CD8-positive, alpha-beta memory T cell (primary cell): ENCODE results near the gene ITPK1. TPM values are rescaled to one million over a fixed set of nuclear protein-coding genes. Genes with fewer than 3 reads are reported as not detected.

Source experiments
- CTCF ChIA-PET: fragments of 350-600 bp; sonication (Branson Sonifier 250); formaldehyde crosslinking; loops from one replicate; lab custom pipeline; 2021; ENCODE audit warnings: antibody characterized with exemption; lab: Charles Lee
- POLR2A ChIA-PET: fragments of 350-600 bp; sonication (Branson Sonifier 250); formaldehyde crosslinking; loops from one replicate; lab custom pipeline; 2021; ENCODE audit warnings: antibody characterized with exemption; lab: Charles Lee
- DNase-seq, 5 donors: peaks; one replicate each; pipeline versions ENCODE4 v3.0.0 to v3.0.0-alpha.2; 2020 to 2022; ENCODE audit warnings: mixed read lengths in 1 of 5
- H3K27ac ChIP-seq: one replicate; pipeline ENCODE4 v1.7.0; 2013; ENCODE audit warnings: low read depth, mild to moderate bottlenecking, low read length, moderate library complexity
- H3K27me3 ChIP-seq: 2 replicates; pipeline ENCODE4 v1.7.0; 2013; ENCODE audit warnings: low read length, mild to moderate bottlenecking; ENCODE audit not compliant: insufficient read depth, poor library complexity, severe bottlenecking
- H3K36me3 ChIP-seq: 2 replicates; pipeline ENCODE4 v1.7.0; 2013; ENCODE audit warnings: mild to moderate bottlenecking, low read length, moderate library complexity; ENCODE audit not compliant: insufficient read depth
- H3K4me1 ChIP-seq: 2 replicates; pipeline ENCODE4 v1.7.0; 2013; ENCODE audit warnings: mild to moderate bottlenecking, low read length, moderate library complexity; ENCODE audit not compliant: insufficient read depth
- H3K4me3 ChIP-seq: 2 replicates; pipeline ENCODE4 v1.7.0; 2013; ENCODE audit warnings: mild to moderate bottlenecking, low read length
- H3K9me3 ChIP-seq: 2 replicates; pipeline ENCODE4 v1.7.0; 2013; ENCODE audit warnings: mild to moderate bottlenecking, low read length
- H3K27ac Mint-ChIP-seq, 8 donors: one replicate each; pipeline ENCODE4 v1.8.0; 2020 to 2021; ENCODE audit warnings: mixed read lengths in 8 of 8, mild to moderate bottlenecking in 6 of 8, inconsistent platforms in 3 of 8, moderate library complexity in 3 of 8
- H3K27me3 Mint-ChIP-seq, 2 donors: one replicate each; pipeline ENCODE4 v1.8.0; 2020 to 2021; ENCODE audit warnings: mixed read lengths in 2 of 2, mild to moderate bottlenecking in 1 of 2, moderate library complexity in 1 of 2
- H3K36me3 Mint-ChIP-seq, 3 donors: one replicate each; pipeline ENCODE4 v1.8.0; 2020 to 2021; ENCODE audit warnings: mixed read lengths in 3 of 3, inconsistent platforms in 1 of 3, mild to moderate bottlenecking in 1 of 3
- H3K4me1 Mint-ChIP-seq, 3 donors: one replicate each; pipeline ENCODE4 v1.8.0; 2020 to 2021; ENCODE audit warnings: mixed read lengths in 3 of 3, inconsistent platforms in 1 of 3, mild to moderate bottlenecking in 1 of 3
- H3K4me3 Mint-ChIP-seq, 7 donors: one replicate each; pipeline ENCODE4 v1.8.0; 2020 to 2021; ENCODE audit warnings: mixed read lengths in 7 of 7, mild to moderate bottlenecking in 6 of 7, moderate library complexity in 4 of 7, inconsistent platforms in 2 of 7
- H3K9me3 Mint-ChIP-seq, 5 donors: one replicate each; pipeline ENCODE4 v1.8.0; 2020 to 2022; ENCODE audit warnings: mixed read lengths in 5 of 5, mild to moderate bottlenecking in 3 of 5, moderate library complexity in 2 of 5, inconsistent platforms in 1 of 5
- polyA plus RNA-seq: library from polyadenylated mRNA; unstranded; fragments of 300-500 nt; fragmentation: Illumina TruSeq; gene quantifications from one replicate; pipeline ENCODE4 v1.2.3, GENCODE V29; 2021
- total RNA-seq, 2 experiments: library from RNA; stranded (reverse); gene quantifications; one replicate each; pipeline ENCODE4 v1.2.3, GENCODE V29; 2021

ITPK1 gene
- total and polyA plus RNA-seq, 3 experiments from 2014 or later = 40.4 to 75.1 (median 66.1) TPM

- Histone ChIP-seq H3K9me3 (no peaks in the 10 kb centered on the region), H3K27ac (no peak overlapping the region), H3K4me3 (no peak overlapping the region), H3K27me3 (no peaks in the 10 kb centered on the region), H3K36me3 (peaks cover 4% of the 10 kb centered on the region), H3K4me1 (no peaks in the 10 kb centered on the region)
- H3K4me3 Mint-ChIP-seq = no peak overlapping the region
- POLR2A ChIA-PET = no interaction called here
- CTCF ChIA-PET = no interaction called here
- no peak for DNase-seq
- H3K27ac Mint-ChIP-seq = peak overlapping the region in 1 of 8 donors; percentile 90
- no peaks in the 10 kb centered on the region for H3K27me3 Mint-ChIP-seq
- H3K4me1 Mint-ChIP-seq = peaks cover 0 to 1% (median 0%) of the 10 kb centered on the region in 3 donors
- H3K9me3 Mint-ChIP-seq = no peaks in the 10 kb centered on the region
- peaks cover 0 to 74% (median 11%) of the 10 kb centered on the region in 3 donors for H3K36me3 Mint-ChIP-seq
These were observed 171.7 kb downstream of the ITPK1 start for GRCh38 chr14:92943855-92944570.

GRCh38 chr14:92942976-92943710 is 172.6 kb downstream of the ITPK1 start:
- H3K36me3 ChIP-seq = peaks cover 4% of the 10 kb centered on the region
- H3K27ac Mint-ChIP-seq = no peak overlapping the region
- H3K9me3 ChIP-seq = no peaks in the 10 kb centered on the region
- H3K36me3 Mint-ChIP-seq = peaks cover 0 to 76% (median 11%) of the 10 kb centered on the region in 3 donors
- no peaks in the 10 kb centered on the region for H3K27me3 ChIP-seq
- ChIA-PET CTCF (interaction anchor here (1.4 kb wide), 1 partner anchor 9 kb away, joined by 3 read pairs; no protein-coding TSS in a partner anchor), POLR2A (no interaction called here)
- no peaks in the 10 kb centered on the region for H3K9me3 Mint-ChIP-seq
- no peaks in the 10 kb centered on the region for H3K4me1 ChIP-seq
- DNase-seq = no peak
- H3K4me3 ChIP-seq = no peak overlapping the region
- no peaks in the 10 kb centered on the region for H3K27me3 Mint-ChIP-seq
- H3K4me3 Mint-ChIP-seq = no peak overlapping the region
- H3K27ac ChIP-seq = no peak overlapping the region
- H3K4me1 Mint-ChIP-seq = peaks cover 0 to 1% (median 0%) of the 10 kb centered on the region in 3 donors

- ChIA-PET POLR2A (no interaction called here), CTCF (interaction anchor here (1.4 kb wide), 1 partner anchor 10 kb away, joined by 3 read pairs; no protein-coding TSS in a partner anchor)
- H3K27ac ChIP-seq = no peak overlapping the region
- peaks cover 0 to 72% (median 10%) of the 10 kb centered on the region in 3 donors for H3K36me3 Mint-ChIP-seq
- no peak overlapping the region for H3K4me3 ChIP-seq
- H3K9me3 ChIP-seq = no peaks in the 10 kb centered on the region
- H3K4me1 Mint-ChIP-seq = peaks cover 0 to 1% (median 0%) of the 10 kb centered on the region in 3 donors
- no peak for DNase-seq
- no peak overlapping the region for H3K27ac Mint-ChIP-seq
- H3K4me3 Mint-ChIP-seq = no peak overlapping the region
- no peaks in the 10 kb centered on the region for H3K4me1 ChIP-seq
- no peaks in the 10 kb centered on the region for H3K9me3 Mint-ChIP-seq
- H3K27me3 ChIP-seq = no peaks in the 10 kb centered on the region
- H3K27me3 Mint-ChIP-seq = no peaks in the 10 kb centered on the region
- H3K36me3 ChIP-seq = peaks cover 4% of the 10 kb centered on the region
These were observed 173.1 kb downstream of the ITPK1 start for GRCh38 chr14:92942576-92942975.

- Histone ChIP-seq H3K4me3 (no peak overlapping the region), H3K27ac (no peak overlapping the region), H3K9me3 (no peaks in the 10 kb centered on the region), H3K4me1 (no peaks in the 10 kb centered on the region), H3K36me3 (peaks cover 4% of the 10 kb centered on the region), H3K27me3 (no peaks in the 10 kb centered on the region)
- Mint-ChIP-seq H3K4me1 (peaks cover 0 to 1% (median 0%) of the 10 kb centered on the region in 3 donors), H3K9me3 (no peaks in the 10 kb centered on the region), H3K4me3 (no peak overlapping the region), H3K27ac (no peak overlapping the region), H3K27me3 (no peaks in the 10 kb centered on the region), H3K36me3 (peaks cover 0 to 71% (median 10%) of the 10 kb centered on the region in 3 donors)
- CTCF ChIA-PET = interaction anchor here (1.4 kb wide), 1 partner anchor 10 kb away, joined by 3 read pairs; no protein-coding TSS in a partner anchor
- DNase-seq = no peak
- POLR2A ChIA-PET = no interaction called here
These were observed 173.6 kb downstream of the ITPK1 start for GRCh38 chr14:92942136-92942535.

GRCh38 chr14:92941531-92941930 is 174.2 kb downstream of the ITPK1 start:
- H3K9me3 ChIP-seq = no peaks in the 10 kb centered on the region
- H3K27me3 ChIP-seq = no peaks in the 10 kb centered on the region
- no peaks in the 10 kb centered on the region for H3K4me1 ChIP-seq
- peaks cover 0 to 1% (median 0%) of the 10 kb centered on the region in 3 donors for H3K4me1 Mint-ChIP-seq
- H3K4me3 Mint-ChIP-seq = no peak overlapping the region
- H3K27ac Mint-ChIP-seq = no peak overlapping the region
- ChIA-PET CTCF (interaction anchor here (1.4 kb wide), 1 partner anchor 11 kb away, joined by 3 read pairs; no protein-coding TSS in a partner anchor), POLR2A (no interaction called here)
- no peaks in the 10 kb centered on the region for H3K9me3 Mint-ChIP-seq
- H3K4me3 ChIP-seq = no peak overlapping the region
- no peak overlapping the region for H3K27ac ChIP-seq
- H3K27me3 Mint-ChIP-seq = no peaks in the 10 kb centered on the region
- H3K36me3 Mint-ChIP-seq = peaks cover 0 to 73% (median 8%) of the 10 kb centered on the region in 3 donors
- no peak for DNase-seq
- peaks cover 4% of the 10 kb centered on the region for H3K36me3 ChIP-seq

- no peak overlapping the region for H3K4me3 ChIP-seq
- Mint-ChIP-seq H3K27ac (peak overlapping the region in 2 of 8 donors; percentile 29 to 50), H3K9me3 (no peaks in the 10 kb centered on the region), H3K4me3 (no peak overlapping the region), H3K4me1 (peaks cover 0 to 1% (median 0%) of the 10 kb centered on the region in 3 donors), H3K27me3 (no peaks in the 10 kb centered on the region), H3K36me3 (peaks cover 0 to 73% (median 6%) of the 10 kb centered on the region in 3 donors)
- H3K4me1 ChIP-seq = no peaks in the 10 kb centered on the region
- no peaks in the 10 kb centered on the region for H3K27me3 ChIP-seq
- H3K9me3 ChIP-seq = no peaks in the 10 kb centered on the region
- DNase-seq = no peak
- no peak overlapping the region for H3K27ac ChIP-seq
- ChIA-PET POLR2A (no interaction called here), CTCF (no interaction called here)
- H3K36me3 ChIP-seq = no peaks in the 10 kb centered on the region
These were observed 175.2 kb downstream of the ITPK1 start for GRCh38 chr14:92940543-92940942.

GRCh38 chr14:92939699-92940098 is 176.0 kb downstream of the ITPK1 start:
- POLR2A ChIA-PET = no interaction called here
- peaks cover 0 to 1% (median 0%) of the 10 kb centered on the region in 3 donors for H3K4me1 Mint-ChIP-seq
- Histone ChIP-seq H3K27me3 (no peaks in the 10 kb centered on the region), H3K4me3 (no peak overlapping the region), H3K36me3 (no peaks in the 10 kb centered on the region), H3K27ac (no peak overlapping the region), H3K4me1 (no peaks in the 10 kb centered on the region), H3K9me3 (no peaks in the 10 kb centered on the region)
- H3K27me3 Mint-ChIP-seq = no peaks in the 10 kb centered on the region
- no peak overlapping the region for H3K27ac Mint-ChIP-seq
- CTCF ChIA-PET = interaction anchor here (0.9 kb wide), 1 partner anchor 17 kb away, joined by 4 read pairs; the partner anchor contains the start of gene CHGA
- no peaks in the 10 kb centered on the region for H3K9me3 Mint-ChIP-seq
- no peak overlapping the region for H3K4me3 Mint-ChIP-seq
- peaks cover 0 to 65% (median 5%) of the 10 kb centered on the region in 3 donors for H3K36me3 Mint-ChIP-seq
- DNase-seq = no peak
